ENCODE data around the gene ERVH48-1.

DNA sequence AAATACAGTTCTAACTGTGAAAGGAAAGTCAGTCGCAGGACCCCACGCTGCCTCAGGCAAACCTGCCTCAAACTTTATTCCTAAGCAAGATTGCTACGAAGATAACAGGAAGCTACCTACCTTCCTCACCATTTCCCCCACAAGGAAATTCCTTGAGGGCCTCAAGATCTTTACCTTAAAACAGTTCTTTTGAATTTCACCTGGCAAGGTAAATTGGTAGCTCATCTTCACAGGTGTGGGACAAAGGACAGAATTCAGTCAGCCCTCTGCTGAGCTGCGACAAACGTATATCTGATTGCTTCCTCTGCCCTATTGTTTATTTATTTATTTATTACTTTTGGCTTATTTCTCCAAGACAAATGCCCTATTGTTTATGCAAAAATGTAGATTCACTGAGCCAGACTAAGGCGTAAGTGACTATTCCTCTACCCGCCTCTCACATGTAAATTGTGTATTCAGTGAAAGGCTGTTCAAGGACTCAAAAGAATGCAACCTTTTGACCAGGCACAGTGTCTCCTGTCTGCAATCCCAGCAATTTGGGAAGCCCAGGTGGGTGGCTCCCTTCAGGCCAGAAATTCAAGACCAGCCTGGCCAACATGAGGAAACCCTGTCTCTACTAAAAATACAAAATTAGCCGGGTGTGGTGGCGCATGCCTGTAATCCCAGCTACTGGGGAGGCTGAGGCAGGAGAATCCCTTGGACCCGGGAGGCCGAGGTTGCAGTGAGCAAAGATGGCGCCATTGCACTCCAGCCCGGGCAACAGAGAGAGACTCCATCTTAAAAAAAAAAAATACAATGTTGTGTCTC, 31.6 kb upstream of the ERVH48-1 start:
- TF ChIP-seq POLR2A (IDR thresholded peaks at IDR 0.05) (no peak), POLR2AphosphoS5 (IDR thresholded peaks at IDR 0.05) (no peak)
- TF ChIP-seq, protein P1, sequence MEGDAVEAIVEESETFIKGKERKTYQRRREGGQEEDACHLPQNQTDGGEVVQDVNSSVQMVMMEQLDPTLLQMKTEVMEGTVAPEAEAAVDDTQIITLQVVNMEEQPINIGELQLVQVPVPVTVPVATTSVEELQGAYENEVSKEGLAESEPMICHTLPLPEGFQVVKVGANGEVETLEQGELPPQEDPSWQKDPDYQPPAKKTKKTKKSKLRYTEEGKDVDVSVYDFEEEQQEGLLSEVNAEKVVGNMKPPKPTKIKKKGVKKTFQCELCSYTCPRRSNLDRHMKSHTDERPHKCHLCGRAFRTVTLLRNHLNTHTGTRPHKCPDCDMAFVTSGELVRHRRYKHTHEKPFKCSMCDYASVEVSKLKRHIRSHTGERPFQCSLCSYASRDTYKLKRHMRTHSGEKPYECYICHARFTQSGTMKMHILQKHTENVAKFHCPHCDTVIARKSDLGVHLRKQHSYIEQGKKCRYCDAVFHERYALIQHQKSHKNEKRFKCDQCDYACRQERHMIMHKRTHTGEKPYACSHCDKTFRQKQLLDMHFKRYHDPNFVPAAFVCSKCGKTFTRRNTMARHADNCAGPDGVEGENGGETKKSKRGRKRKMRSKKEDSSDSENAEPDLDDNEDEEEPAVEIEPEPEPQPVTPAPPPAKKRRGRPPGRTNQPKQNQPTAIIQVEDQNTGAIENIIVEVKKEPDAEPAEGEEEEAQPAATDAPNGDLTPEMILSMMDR (IDR thresholded peaks at IDR 0.05) = no peak
